GM18868 (cell line): Measurements from ENCODE around the gene HELZ.
"Not testable (repeated sequence)": the region's sequence is repeated elsewhere in the genome, so short reads cannot be mapped to it uniquely, and the experiment has no call there.

Source experiments
- ATAC-seq: cut with Tn5 transposase; IDR thresholded peaks from one replicate; pipeline ENCODE4 v1.9.1; 2021; ENCODE audit warnings: mild to moderate bottlenecking, moderate library complexity; ENCODE audit not compliant: unreplicated experiment

HELZ gene

DNA sequence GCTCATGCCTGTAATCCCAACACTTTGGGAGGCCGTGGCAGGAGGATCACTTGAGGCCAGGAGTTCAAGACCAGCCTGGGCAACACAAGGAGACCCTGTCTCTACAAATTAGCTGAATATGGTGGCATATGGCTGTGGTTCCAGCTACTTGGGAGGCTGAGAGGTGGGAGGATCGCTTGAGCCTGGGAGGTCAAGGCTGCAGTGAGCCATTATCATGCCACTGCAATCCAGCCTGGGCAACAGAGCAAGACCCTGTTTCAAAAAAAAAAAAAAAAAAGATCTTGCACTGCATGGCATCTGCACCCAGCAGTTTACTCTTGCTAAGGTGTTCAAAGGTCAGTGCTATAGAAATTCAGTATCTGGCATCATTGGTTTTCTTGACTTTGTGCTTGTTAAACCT, 26.2 kb upstream of the HELZ start:
- not testable (repeated sequence) for ATAC-seq

DNA sequence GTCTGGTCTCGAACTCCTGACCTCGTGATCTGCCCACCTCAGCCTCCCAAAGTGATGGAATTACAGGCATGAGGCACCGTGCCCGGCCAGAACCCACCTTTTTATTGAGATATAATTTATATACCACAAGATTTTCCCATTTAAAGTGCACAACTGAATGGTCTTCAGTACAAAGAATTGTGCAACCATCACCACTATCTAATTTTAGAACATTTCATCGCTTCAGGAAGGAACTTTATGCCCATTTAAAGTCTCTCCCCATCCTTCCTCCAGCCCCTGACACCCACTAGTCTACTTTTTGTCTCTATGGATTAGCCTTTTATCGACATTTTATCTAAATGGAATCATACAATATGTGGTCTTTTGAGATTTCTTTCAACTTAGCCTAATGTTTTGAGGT, 25.4 kb upstream of the HELZ start:
- ATAC-seq: no peak

GRCh38 chr17:67266496-67266895, 21.5 kb upstream of the HELZ start:
- no peak for ATAC-seq

GRCh38 chr17:67265436-67266019, 20.5 kb upstream of the HELZ start:
- no peak for ATAC-seq

DNA sequence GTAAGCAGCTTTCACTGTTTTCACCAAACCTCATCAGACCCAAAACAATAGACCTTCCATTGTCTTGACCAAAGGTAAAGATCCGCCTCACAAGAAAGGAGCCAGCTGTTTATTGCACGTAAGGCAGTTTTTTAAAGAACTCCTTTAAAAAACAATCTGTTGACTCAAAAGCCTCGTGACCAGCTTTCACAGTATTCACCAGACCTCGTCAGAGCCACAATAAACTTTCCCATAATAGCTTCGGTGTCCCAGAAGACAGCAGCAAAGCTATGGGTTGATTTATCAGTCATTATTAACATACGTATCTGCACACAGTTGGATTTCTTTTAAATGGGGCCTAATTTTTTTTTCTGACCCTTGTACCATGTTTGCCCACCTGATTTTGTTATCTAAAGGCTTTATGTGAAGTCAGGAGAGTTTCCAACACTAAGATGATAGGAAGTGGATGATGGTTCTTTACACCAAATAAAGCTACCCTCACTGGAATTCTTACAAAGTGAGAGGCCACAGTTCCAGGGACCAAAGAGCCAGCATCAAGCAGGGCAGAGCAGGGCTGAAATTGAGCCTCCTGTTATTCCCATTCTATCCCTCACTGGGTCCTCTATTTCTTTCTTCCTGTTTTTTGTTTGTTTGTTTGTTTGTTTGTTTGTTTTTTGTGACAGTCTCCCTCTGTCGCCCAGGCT, 17.6 kb upstream of the HELZ start:
- ATAC-seq: no peak

DNA sequence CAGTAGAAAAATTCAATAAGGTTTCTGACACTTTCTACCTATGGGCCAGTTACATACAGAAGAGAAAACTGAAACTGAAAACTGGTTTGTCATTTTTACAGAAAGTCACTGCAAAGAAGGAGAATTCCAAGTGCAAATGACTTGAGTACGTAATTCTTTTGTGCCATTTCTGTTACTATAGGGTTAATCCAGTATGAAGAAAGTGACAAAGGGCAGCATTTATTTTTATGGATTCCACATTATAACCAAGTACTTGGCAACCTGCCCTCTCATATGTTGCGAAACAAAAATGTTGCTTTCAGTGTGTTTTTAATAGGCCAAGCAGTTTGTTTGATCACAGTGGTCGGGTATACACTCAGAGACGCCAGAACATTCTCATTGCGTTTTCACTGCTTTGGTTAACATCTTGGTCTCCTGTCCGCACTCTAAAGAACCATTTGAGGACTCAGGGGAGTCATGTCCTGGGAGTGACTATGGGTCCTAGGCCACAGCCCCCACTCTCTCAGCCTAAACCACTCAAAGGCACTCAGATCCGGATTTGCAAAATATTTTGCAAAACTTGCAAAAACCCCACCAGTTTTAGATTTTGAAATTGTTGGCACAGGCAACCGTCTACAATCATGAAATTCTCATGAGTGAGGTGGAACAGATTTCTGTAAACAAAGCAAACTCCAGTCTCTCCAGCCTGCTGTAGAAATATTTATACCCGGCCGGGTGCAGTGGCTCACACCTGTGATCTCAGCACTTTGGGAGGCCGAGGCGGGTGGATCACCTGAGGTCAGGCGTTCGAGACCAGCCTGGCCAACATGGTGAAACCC, 15.4 kb upstream of the HELZ start:
- ATAC-seq: no peak

GRCh38 chr17:67258821-67259468, 13.9 kb upstream of the HELZ start:
- no peak for ATAC-seq

GRCh38 chr17:67256075-67256732, 11.2 kb upstream of the HELZ start:
- no peak for ATAC-seq

DNA sequence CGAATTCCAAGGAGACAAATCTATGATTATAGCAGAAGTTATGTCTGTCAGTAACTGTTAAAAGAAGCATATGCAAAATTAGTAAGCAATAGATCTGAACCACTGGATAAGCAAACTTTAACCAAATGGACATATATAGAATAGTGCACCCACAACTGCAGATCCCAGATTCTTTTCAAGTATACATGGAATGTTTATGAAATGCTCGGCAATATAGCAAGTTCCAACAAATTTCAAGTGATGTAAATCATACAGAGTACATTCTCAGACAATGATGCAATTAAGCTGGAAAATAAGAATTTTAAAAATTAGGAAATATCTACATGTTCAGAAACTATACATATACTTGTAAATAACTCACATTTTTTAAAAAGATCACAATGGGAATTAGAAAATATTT, 8.4 kb upstream of the HELZ start:
- ATAC-seq: no peak

- not testable (repeated sequence) for ATAC-seq
These were observed 6.6 kb upstream of the HELZ start for GRCh38 chr17:67251586-67251985.

- ATAC-seq: no peak
These were observed 3.3 kb upstream of the HELZ start for GRCh38 chr17:67248291-67248690.

- ATAC-seq: no peak
These were observed 2.5 kb upstream of the HELZ start for GRCh38 chr17:67247416-67247900.

GRCh38 chr17:67246653-67247415, 1.8 kb upstream of the HELZ start:
- ATAC-seq: peak; percentile 54

DNA sequence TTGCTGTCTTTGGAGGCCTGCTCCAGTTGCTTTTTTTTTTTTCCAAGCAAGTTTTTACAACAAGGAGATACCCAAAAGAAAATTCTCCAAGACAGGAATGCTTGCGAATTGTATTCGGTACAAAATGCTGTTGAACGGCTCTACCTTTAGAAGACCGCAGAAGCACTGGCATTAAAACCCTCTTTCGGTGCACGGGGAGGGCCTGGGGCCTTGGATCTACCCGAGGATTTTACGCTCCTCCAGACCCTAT, 1.3 kb upstream of the HELZ start:
- ATAC-seq: no peak

- ATAC-seq: no peak
These were observed 852 bp upstream of the HELZ start for GRCh38 chr17:67245694-67246402.

- ATAC-seq: peak; percentile 26
These were observed 444 bp downstream of the HELZ start for GRCh38 chr17:67244431-67245072.

GRCh38 chr17:67243284-67243683, 1.7 kb downstream of the HELZ start:
- no peak for ATAC-seq

DNA sequence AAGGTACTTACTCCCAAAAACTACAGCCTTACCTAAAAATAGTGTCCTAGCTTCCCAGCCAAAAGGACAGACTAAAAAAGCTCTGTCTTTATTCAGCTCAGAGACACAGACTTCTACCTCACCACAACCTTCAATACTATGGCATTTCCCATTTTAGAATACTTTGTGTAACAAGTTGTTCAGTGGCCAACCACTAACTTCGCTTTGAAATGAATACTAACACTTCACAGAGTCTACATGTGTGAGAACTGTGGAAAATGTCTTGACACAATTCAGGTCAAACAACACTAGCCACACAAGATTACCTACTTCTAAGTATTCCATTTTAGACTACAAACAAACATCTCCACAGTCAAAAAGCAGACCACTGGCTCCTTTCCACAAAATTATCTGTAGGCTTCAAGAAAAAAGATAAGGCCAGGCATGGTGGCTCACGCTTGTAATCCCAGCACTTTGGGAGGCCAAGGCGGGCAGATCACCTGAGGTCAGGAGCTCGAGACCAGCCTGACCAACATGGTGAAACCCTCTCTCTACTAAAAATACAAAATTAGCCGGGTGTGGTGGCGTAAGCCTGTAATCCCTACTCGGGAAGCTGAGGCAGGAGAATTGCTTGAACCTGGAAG, 3.2 kb downstream of the HELZ start:
- no peak for ATAC-seq

- no peak for ATAC-seq
These were observed 5.4 kb downstream of the HELZ start for GRCh38 chr17:67239597-67239996.
